NCI-H2107 treated with DMSO at 0.1 percent for 48 hours (cell line): Measurements from ENCODE around the gene STAMBP.
A peak's percentile ranks its signal among the peaks of the same experiment; 100 is the strongest.
"Not testable (repeated sequence)": the region's sequence is repeated elsewhere in the genome, so short reads cannot be mapped to it uniquely, and the experiment has no call there.

Experiments
- DNase-seq: peaks from one replicate; lab custom pipeline; 2025; ENCODE audit not compliant: unreplicated experiment; lab: John Stamatoyannopoulos, UW

STAMBP gene

GRCh38 chr2:73836141-73836943 is 7.6 kb downstream of the STAMBP start:
- no peak for DNase-seq

GRCh38 chr2:73837847-73838585 is 9.3 kb downstream of the STAMBP start:
- DNase-seq = no peak

- no peak for DNase-seq
Observed at GRCh38 chr2:73838889-73839534, 10.3 kb downstream of the STAMBP start.

GRCh38 chr2:73839653-73840411 is 11.1 kb downstream of the STAMBP start:
- DNase-seq = no peak

- DNase-seq = no peak
Observed at GRCh38 chr2:73841912-73842738, 13.4 kb downstream of the STAMBP start.

GRCh38 chr2:73842739-73843019 is 13.9 kb downstream of the STAMBP start:
- no peak for DNase-seq

- no peak for DNase-seq
Observed at GRCh38 chr2:73844087-73844486, 15.3 kb downstream of the STAMBP start.

- peak; percentile 92 for DNase-seq
Observed at GRCh38 chr2:73850009-73850408, 21.2 kb downstream of the STAMBP start.

- DNase-seq = no peak
Observed at GRCh38 chr2:73851274-73851673, 22.5 kb downstream of the STAMBP start.

GRCh38 chr2:73852020-73852419 is 23.3 kb downstream of the STAMBP start:
- no peak for DNase-seq

GRCh38 chr2:73855526-73855925 is 26.8 kb downstream of the STAMBP start:
- DNase-seq = no peak

GRCh38 chr2:73856214-73856613 is 27.5 kb downstream of the STAMBP start:
- DNase-seq = no peak

- DNase-seq = no peak
Observed at GRCh38 chr2:73859721-73860586, 31.2 kb downstream of the STAMBP start.

GRCh38 chr2:73862987-73863386 is 34.2 kb downstream of the STAMBP start:
- no peak for DNase-seq

GRCh38 chr2:73868204-73868978 is 39.6 kb downstream of the STAMBP start:
- no peak for DNase-seq

- DNase-seq = no peak
Observed at GRCh38 chr2:73870084-73870483, 41.3 kb downstream of the STAMBP start.

GRCh38 chr2:73877071-73877802 is 48.5 kb downstream of the STAMBP start:
- DNase-seq = peak; percentile 77

- not testable (repeated sequence) for DNase-seq
Observed at GRCh38 chr2:73877984-73878383, 49.2 kb downstream of the STAMBP start.
